ENCODE data around the gene TGM1.
A peak's percentile ranks its signal among the peaks of the same experiment; 100 is the strongest.

Gene TGM1

DNA sequence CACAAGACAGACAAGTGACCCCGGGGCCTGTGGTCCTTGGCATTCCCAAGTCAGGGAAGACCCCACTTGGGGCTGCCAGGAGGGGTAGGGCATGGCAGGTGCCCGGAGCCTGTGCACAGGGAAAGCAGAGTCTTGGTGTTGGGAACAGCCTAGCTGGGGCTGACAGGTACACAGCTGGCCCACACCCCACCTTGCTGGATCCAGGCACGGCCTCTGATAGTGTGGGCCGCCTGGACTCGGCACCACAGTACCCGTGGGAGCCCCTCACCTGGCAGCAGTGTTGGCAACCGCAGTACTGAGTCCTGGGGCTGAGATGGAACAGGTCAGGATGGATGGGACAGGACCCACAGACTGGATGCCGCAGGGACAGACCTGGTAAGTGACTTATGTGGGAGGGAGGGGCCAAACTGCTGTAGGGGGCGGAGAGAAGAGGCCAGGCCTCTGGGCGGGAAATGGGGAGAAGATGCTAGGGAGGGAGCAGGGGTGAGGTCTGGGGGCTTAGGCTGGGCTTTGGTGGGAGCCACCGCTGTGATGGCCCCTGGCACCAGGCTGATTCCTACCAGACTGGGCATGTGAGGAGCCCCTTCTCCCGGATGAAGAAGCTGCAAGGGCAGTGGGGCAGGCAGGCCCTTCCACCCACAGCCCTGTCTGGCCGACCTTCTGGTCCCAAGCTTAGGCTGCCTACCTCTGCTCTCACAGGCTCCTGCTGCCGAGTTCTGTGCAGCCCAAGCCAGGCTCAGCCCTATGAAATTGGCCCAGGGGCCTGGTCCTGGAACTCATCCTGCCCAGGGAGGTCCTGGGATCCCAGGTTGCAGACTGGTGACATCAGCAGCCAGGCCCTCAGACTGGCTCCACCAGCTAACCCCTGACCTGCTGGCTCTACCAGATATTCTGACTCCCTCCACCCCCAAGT is at the start of gene TGM1:
TSS of gene TGM1 (minus strand) at position 357 of the 913 bp plus-strand sequence. CDS start 825 bp downstream, outside the sequence.
- DNase-seq = no peak

- no peak for DNase-seq
These were observed 49.0 kb upstream of the TGM1 start for GRCh38 chr14:24311837-24312615.

DNA sequence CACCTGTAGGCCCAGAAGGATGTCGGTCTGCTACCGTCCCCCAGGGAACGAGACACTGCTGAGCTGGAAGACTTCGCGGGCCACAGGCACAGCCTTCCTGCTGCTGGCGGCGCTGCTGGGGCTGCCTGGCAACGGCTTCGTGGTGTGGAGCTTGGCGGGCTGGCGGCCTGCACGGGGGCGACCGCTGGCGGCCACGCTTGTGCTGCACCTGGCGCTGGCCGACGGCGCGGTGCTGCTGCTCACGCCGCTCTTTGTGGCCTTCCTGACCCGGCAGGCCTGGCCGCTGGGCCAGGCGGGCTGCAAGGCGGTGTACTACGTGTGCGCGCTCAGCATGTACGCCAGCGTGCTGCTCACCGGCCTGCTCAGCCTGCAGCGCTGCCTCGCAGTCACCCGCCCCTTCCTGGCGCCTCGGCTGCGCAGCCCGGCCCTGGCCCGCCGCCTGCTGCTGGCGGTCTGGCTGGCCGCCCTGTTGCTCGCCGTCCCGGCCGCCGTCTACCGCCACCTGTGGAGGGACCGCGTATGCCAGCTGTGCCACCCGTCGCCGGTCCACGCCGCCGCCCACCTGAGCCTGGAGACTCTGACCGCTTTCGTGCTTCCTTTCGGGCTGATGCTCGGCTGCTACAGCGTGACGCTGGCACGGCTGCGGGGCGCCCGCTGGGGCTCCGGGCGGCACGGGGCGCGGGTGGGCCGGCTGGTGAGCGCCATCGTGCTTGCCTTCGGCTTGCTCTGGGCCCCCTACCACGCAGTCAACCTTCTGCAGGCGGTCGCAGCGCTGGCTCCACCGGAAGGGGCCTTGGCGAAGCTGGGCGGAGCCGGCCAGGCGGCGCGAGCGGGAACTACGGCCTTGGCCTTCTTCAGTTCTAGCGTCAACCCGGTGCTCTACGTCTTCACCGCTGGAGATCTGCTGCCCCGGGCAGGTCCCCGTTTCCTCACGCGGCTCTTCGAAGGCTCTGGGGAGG is 47.9 kb upstream of the TGM1 start, which contains the start of gene LTB4R:
TSS of gene LTB4R (plus strand) at position 857 of the 959 bp plus-strand sequence. CDS start 4,150 bp downstream, outside the sequence.
- DNase-seq = peak; percentile 51 to 52

DNA sequence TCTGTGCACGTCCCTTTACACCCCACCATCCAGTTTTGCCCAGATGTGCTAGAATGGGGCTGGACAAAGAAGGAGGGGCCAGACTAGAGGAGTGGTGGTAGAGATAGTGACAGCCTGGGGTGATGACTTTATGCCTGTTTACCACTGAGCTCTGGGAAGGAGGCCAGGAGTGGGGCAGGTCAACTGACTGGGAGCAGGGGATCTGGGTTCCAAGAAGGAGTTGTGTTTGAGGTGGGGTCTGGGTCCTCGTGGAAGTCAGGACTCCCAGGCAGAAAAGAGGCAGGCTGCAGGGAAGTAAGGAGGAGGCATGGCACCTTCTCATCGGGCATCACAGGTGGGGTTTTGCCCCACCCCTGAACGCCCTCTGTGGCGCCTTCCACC is 47.3 kb upstream of the TGM1 start:
- no peak for DNase-seq

GRCh38 chr14:24309538-24310264 is 46.7 kb upstream of the TGM1 start, which contains the start of gene LTB4R2:
LTB4R2 (plus strand) TSS chr14:24310140; CDS start chr14:24310665, 525 bp downstream.
- DNase-seq = no peak

- DNase-seq = no peak
These were observed 45.6 kb upstream of the TGM1 start for GRCh38 chr14:24308342-24309124.

DNA sequence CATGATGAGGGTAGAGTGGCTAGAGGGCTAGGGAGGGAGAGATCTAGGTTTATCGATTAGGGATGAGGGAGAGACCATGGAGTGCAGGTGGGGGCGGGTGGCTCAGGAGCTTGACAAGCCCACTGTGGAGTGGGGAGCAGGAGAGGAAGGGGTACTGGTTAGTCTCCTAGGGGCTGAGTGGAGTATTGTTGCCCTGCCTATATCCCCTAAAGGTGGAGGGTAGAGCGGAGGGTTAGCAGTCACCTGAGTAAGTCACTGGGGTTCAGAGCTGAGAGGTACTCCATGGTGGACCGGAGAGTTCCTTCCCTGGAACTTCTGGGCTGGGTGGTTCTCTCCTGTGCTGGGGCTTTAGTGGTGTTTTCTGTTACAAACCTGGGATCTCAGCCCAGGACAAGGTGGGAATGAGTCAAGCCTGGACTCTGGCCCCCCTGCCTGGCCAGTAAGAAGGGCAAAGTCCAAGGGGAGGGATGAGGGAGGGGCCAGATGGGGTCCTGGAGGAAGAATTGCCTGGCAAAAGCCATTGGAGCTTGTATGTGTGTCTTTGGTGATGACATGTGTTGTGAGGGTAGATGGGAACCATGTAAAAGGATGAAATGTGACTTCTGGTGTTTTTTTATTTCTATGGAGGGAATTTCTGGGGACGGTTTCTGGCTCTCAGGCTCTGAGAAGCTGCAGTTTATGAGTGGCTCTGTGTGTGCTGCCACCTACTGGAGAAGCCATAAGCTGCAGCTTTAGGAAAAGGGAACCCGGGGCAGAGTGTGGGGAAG is 44.8 kb upstream of the TGM1 start, which contains the start of gene CIDEB:
TSS of gene CIDEB (minus strand) at position 403 of the 767 bp plus-strand sequence. CDS start at position 284, 119 bp downstream.
- peak; percentile 50 for DNase-seq

DNA sequence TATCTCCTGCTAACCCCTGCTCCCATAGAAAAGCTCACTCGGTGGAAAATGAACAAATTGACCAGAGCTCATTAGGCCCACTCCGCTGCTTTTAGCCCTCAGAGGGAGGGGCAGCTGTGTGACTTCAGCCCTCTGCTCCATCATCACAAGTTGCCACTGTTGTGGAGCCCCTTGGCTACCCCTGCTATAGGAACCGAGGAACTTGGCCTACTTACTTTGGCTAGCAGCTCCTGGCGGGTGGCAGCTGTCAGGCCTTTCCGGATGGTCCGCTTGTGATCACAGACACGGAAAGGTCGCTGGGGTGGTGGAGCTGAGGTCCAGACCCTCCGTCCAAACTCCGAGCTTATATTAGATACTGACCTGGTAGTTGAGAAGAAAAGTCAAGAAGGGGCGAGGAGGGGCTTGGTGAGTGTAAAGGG is 44.2 kb upstream of the TGM1 start:
- DNase-seq = no peak

GRCh38 chr14:24304019-24304387 is 41.0 kb upstream of the TGM1 start:
- DNase-seq = no peak

DNA sequence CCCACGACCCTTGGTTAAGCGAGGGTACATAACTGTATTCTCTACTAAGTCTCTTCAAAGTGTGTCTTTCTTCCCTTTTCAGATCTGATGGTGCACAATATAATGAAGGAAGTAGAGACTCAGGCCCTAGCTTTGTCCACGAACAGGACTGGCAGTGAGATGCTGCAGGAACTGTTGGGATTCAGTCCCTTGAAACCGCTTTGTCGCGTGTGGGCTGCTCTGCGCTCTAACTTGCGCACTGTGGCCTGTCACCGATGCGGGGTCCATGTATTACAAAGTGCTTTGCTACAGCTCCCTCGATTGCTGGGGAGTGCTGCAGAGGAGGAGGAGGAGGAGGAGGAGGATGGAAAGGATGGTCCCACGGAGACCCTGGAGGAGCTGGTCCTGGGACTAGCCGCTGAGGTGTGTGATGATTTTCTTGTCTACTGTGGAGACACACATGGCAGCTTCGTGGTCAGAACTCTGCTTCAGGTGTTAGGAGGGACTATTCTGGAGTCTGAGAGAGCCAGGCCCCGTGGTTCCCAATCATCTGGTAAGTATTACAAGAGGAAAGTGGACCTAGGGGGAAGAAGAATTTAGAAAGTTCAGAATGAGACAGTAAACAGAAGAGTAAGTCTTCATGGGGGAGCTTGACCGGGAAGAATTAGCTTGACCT is 37.5 kb upstream of the TGM1 start:
- no peak for DNase-seq

- peak; percentile 87 to 93 for DNase-seq
These were observed 36.5 kb upstream of the TGM1 start, which contains the start of the genes DHRS1 and NOP9 for GRCh38 chr14:24299255-24300191. DHRS1 (minus strand) TSS chr14:24299780; CDS start chr14:24299106, 674 bp downstream. NOP9 (plus strand) TSS chr14:24299850; CDS start chr14:24299955, 105 bp downstream.

GRCh38 chr14:24298892-24299254 is 35.9 kb upstream of the TGM1 start:
- no peak for DNase-seq

DNA sequence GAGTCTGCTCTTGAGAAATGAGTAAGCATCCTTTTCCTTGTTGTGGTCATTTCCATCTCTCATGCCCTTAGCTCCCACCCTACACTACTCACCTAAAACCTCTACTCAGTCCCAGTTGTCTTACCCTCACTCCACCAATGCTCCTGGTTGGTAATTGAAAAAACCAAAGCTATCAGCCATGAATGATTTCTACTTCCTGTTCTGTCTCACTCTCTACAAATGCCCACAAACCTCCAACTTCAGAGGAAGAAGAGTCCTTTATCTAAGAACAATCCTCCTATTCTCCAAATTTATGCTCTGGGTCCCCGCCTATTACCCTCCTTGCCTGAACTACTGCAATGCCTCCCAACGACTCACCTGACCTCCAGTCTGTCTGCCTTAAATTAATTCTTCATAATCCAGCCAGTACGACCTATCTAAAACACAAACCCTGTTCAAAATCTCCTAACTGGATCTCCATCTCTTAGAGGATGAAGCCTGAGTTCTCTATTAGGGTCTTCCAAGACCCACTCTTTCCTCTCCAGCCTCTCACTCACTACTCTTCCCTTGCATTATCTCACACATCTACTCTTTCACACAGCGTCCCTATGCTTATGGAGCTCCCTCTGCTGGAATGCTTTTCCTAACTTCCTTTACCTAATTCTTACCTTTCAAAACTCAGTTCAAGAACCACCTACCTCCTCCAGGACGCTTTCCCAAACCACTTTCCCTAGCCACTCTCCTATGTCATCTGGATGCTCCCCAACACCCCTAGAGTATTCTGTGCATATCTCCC is 34.4 kb upstream of the TGM1 start:
- DNase-seq = no peak

DNA sequence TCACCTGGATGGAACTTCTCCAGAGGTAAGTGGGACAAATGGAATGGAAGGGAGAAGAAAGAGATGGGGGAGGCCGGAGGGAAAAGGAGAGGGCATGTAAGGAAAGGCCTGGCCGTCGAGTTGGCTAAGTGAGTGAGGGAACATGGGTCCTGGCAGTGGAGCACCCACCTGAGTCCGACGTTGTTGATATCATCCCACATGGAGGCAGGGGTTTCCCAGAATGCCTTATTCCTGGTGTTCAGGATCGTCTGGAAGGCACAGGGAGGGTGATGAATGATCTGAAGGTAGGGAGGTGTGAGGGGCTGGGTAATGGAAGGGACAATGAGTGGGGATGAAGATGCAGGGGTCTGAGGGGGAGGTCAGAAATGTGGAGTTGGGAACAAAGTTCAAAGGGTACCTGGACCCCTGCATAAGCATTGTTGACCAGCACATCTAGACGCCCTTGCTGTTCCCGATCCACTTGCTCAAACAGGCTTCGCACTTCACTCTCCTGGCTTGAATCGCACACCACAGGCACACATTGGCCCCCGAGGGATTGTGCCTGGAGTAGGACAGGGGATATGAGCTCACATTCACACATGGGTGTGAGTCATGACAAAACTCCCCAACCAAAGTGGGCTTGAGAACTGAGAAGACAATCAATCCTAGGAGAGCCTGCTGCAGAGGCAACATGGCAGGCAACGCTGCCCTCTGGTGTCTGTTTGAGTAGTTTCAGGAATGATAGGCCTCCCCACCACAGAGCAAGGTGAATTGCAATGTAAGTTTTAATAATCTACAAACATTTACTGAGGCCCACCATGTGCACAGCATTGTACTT is 33.6 kb upstream of the TGM1 start:
- peak; percentile 62 to 79 for DNase-seq

- DNase-seq = no peak
These were observed 30.5 kb upstream of the TGM1 start for GRCh38 chr14:24293525-24293924.

- no peak for DNase-seq
These were observed 29.3 kb upstream of the TGM1 start for GRCh38 chr14:24292118-24292807.

All from stimulated activated CD4-positive, alpha-beta T cell treated with anti-CD3 and anti-CD28 coated beads, Interleukin-4, amount 100 ng/mL, for 4 hours (primary cell).